HT-29 (cell line): ENCODE results near the gene C2CD3. TPM values are rescaled to one million over a fixed set of nuclear protein-coding genes. Genes with fewer than 3 reads are reported as not detected.
"Not testable (repeated sequence)": the region's sequence is repeated elsewhere in the genome, so short reads cannot be mapped to it uniquely, and the experiment has no call there.

Source experiments
- DNase-seq: peaks from one replicate; pipeline ENCODE4 v3.0.0-alpha.2; 2015; ENCODE audit warnings: low spot score
- total RNA-seq: library from RNA; depleted of rRNA; stranded (reverse); fragments of >200 nt; shearing (Covaris generic); gene quantifications from 2 replicates; pipeline ENCODE4 v1.2.3, GENCODE V29; 2014

The C2CD3 gene
- total RNA-seq, 1 experiment from 2014 or later: 26.6 TPM

GRCh38 chr11:74066663-74067062, 104.1 kb downstream of the C2CD3 start:
- DNase-seq: peak; percentile 29

- not testable (repeated sequence) for DNase-seq
Measured at GRCh38 chr11:74065534-74065933, 105.3 kb downstream of the C2CD3 start.

- not testable (repeated sequence) for DNase-seq
Measured at GRCh38 chr11:74063628-74064027, 107.2 kb downstream of the C2CD3 start.

GRCh38 chr11:74061599-74061998, 109.2 kb downstream of the C2CD3 start:
- DNase-seq: not testable (repeated sequence)

GRCh38 chr11:74057249-74058151, 113.3 kb downstream of the C2CD3 start:
- no peak for DNase-seq

GRCh38 chr11:74055938-74056337, 114.9 kb downstream of the C2CD3 start:
- no peak for DNase-seq

GRCh38 chr11:74050465-74050864, 120.3 kb downstream of the C2CD3 start:
- DNase-seq: no peak

- DNase-seq: no peak
Measured at GRCh38 chr11:74048993-74049392, 121.8 kb downstream of the C2CD3 start.

- no peak for DNase-seq
Measured at GRCh38 chr11:74044538-74044937, 126.3 kb downstream of the C2CD3 start.

GRCh38 chr11:74043450-74043849, 127.4 kb downstream of the C2CD3 start:
- no peak for DNase-seq

- DNase-seq: no peak
Measured at GRCh38 chr11:74037309-74037708, 133.5 kb downstream of the C2CD3 start.

GRCh38 chr11:74035264-74035663, 135.5 kb downstream of the C2CD3 start:
- DNase-seq: no peak

GRCh38 chr11:74033046-74033445, 137.8 kb downstream of the C2CD3 start:
- no peak for DNase-seq

GRCh38 chr11:74030723-74031676, 139.8 kb downstream of the C2CD3 start:
- DNase-seq: no peak

- no peak for DNase-seq
Measured at GRCh38 chr11:74025467-74026166, 145.2 kb downstream of the C2CD3 start.

- DNase-seq: no peak
Measured at GRCh38 chr11:74024261-74025029, 146.4 kb downstream of the C2CD3 start.

- DNase-seq: no peak
Measured at GRCh38 chr11:74023276-74023675, 147.5 kb downstream of the C2CD3 start.

GRCh38 chr11:74022546-74022945, 148.3 kb downstream of the C2CD3 start:
- no peak for DNase-seq

- no peak for DNase-seq
Measured at GRCh38 chr11:74021998-74022397, 148.8 kb downstream of the C2CD3 start.

- DNase-seq: no peak
Measured at GRCh38 chr11:74020539-74020938, 150.3 kb downstream of the C2CD3 start.

- DNase-seq: no peak
Measured at GRCh38 chr11:74019860-74020259, 150.9 kb downstream of the C2CD3 start.
